ENCODE data around the gene EXOC6B.

GRCh38 chr2:72605836-72606442 is 219.9 kb downstream of the EXOC6B start:
- TF ChIP-seq CTCF (conservative IDR thresholded peaks at IDR 0.05; ENCODE audit: low read length) (peak; percentile 85), EZH2phosphoT487 (IDR thresholded peaks at IDR 0.05; ENCODE audit: borderline replicate concordance) (no peak)
